Endothelial cell of umbilical vein (primary cell): ENCODE data around the gene MKLN1. TPM values are rescaled to one million over a fixed set of nuclear protein-coding genes. Genes with fewer than 3 reads are reported as not detected.

Experiments
- BruUV-seq: library from RNA; stranded (reverse); fragments of 400-500 nt; replicated peaks from 2 replicates; lab custom pipeline; 2021; lab: Mats Ljungman, UMichigan
- CTCF ChIA-PET: fragments of 300-600, 350-600 bp; sonication (Branson Sonifier 250); formaldehyde crosslinking; loops from one replicate; lab custom pipeline; 2021; ENCODE audit warnings: antibody characterized with exemption, inconsistent platforms; lab: Charles Lee
- POLR2A ChIA-PET: fragments of 300-600, 350-600 bp; sonication (Branson Sonifier 250); formaldehyde crosslinking; loops from one replicate; lab custom pipeline; 2021; ENCODE audit warnings: antibody characterized with exemption, inconsistent platforms; lab: Charles Lee
- DNase-seq: peaks from one replicate; pipeline ENCODE4 v3.0.0-alpha.2; 2011; ENCODE audit warnings: low read depth, low spot score
- FAIRE-seq: peaks from 2 replicates; lab custom pipeline; 2011; peaks lifted over from hg19 to GRCh38; lab: Jason Lieb, UNC
- H2AFZ ChIP-seq: 2 replicates; pipeline ENCODE4 v1.6.0; 2012; ENCODE audit warnings: low read depth, low read length, control low read depth, inconsistent platforms
- H3K27ac ChIP-seq: 2 replicates; pipeline ENCODE4 v1.5.1; 2011; ENCODE audit warnings: low read depth, mild to moderate bottlenecking, control low read depth, low read length, moderate library complexity; ENCODE audit not compliant: insufficient read depth
- H3K27me3 ChIP-seq, 2 experiments: 2 replicates each; pipeline versions ENCODE4 v1.6.0 to v1.6.1; 2011; ENCODE audit warnings: low read length in 2 of 2, mixed read lengths in 1 of 2; ENCODE audit not compliant: control insufficient read depth in 2 of 2, insufficient read depth in 2 of 2
- H3K36me3 ChIP-seq, 2 experiments: 2 replicates in 1 of 2; 3 replicates in 1 of 2; pipeline ENCODE4 v1.5.1; 2011; ENCODE audit warnings: low read length in 2 of 2, mild to moderate bottlenecking in 1 of 2, moderate library complexity in 1 of 2; ENCODE audit not compliant: control insufficient read depth in 2 of 2, insufficient read depth in 2 of 2; ENCODE audit errors: extremely low read depth in 1 of 2
- H3K4me1 ChIP-seq: 3 replicates; pipeline ENCODE4 v1.5.1; 2011; ENCODE audit warnings: mild to moderate bottlenecking, low read length; ENCODE audit not compliant: control insufficient read depth, insufficient read depth; ENCODE audit errors: extremely low read depth
- H3K4me2 ChIP-seq: 2 replicates; pipeline ENCODE4 v1.6.1; 2011; ENCODE audit warnings: low read length, control low read depth, mixed read lengths; ENCODE audit not compliant: insufficient read depth
- H3K4me3 ChIP-seq, 3 experiments: fragments of 200-600 bp in 1 of 3; sonication (generic), shearing (Covaris generic) in 1 of 3; replicated peaks in 1 of 3; 2 replicates each; pipeline ENCODE4 v1.5.1; 2011 to 2016; ENCODE audit warnings: control low read depth in 3 of 3, low read length in 3 of 3, mild to moderate bottlenecking in 2 of 3, inconsistent platforms in 1 of 3, low read depth in 1 of 3, moderate library complexity in 1 of 3; ENCODE audit not compliant: insufficient read depth in 1 of 3
- H3K79me2 ChIP-seq: 2 replicates; pipeline ENCODE4 v1.6.0; 2012; ENCODE audit warnings: low read length, inconsistent platforms; ENCODE audit not compliant: control insufficient read depth, insufficient read depth
- H3K9ac ChIP-seq: replicated peaks from 2 replicates; pipeline ENCODE3; 2011; ENCODE audit warnings: low read length, control low read depth; ENCODE audit not compliant: insufficient read depth; ENCODE audit errors: extremely low read depth
- H3K9me1 ChIP-seq: replicated peaks from 3 replicates; pipeline ENCODE4 v1.6.0; 2011; ENCODE audit warnings: mild to moderate bottlenecking, low read length; ENCODE audit not compliant: control insufficient read depth, insufficient read depth; ENCODE audit errors: extremely low read depth
- H3K9me3 ChIP-seq: replicated peaks from 2 replicates; pipeline ENCODE4 v1.5.1; 2012; ENCODE audit warnings: low read length, inconsistent platforms; ENCODE audit not compliant: control insufficient read depth, insufficient read depth
- H4K20me1 ChIP-seq: replicated peaks from 2 replicates; pipeline ENCODE3; 2011; ENCODE audit warnings: mild to moderate bottlenecking, low read length; ENCODE audit not compliant: control insufficient read depth, insufficient read depth; ENCODE audit errors: extremely low read depth
- CTCF ChIP-seq, 2 donors: IDR thresholded peaks; 1 replicate in 1 of 2; 2 replicates in 1 of 2; pipeline ENCODE4 v1.5.1; 2011; ENCODE audit warnings: low read length in 2 of 2, mild to moderate bottlenecking in 2 of 2, moderate library complexity in 2 of 2, control low read depth in 1 of 2, inconsistent platforms in 1 of 2, low read depth in 1 of 2; ENCODE audit not compliant: insufficient read depth in 1 of 2; ENCODE audit errors: extremely low read depth in 1 of 2
- EZH2 ChIP-seq: IDR thresholded peaks from 2 replicates; pipeline ENCODE4 v1.6.1; 2012; ENCODE audit warnings: borderline replicate concordance, low read depth, mild to moderate bottlenecking, moderate library complexity, low read length, inconsistent platforms; ENCODE audit not compliant: severe bottlenecking
- FOS ChIP-seq: IDR thresholded peaks from 2 replicates; pipeline ENCODE4 v1.6.1; 2011; ENCODE audit warnings: mild to moderate bottlenecking, low read length, moderate library complexity, borderline replicate concordance; ENCODE audit not compliant: insufficient read depth
- GATA2 ChIP-seq: IDR thresholded peaks from 2 replicates; pipeline ENCODE4 v1.7.0; 2011; ENCODE audit warnings: low read depth, mild to moderate bottlenecking, moderate library complexity, mixed read lengths, low read length; ENCODE audit not compliant: insufficient read length, insufficient read depth
- MYC ChIP-seq: IDR thresholded peaks from one replicate; pipeline ENCODE4 v1.6.1; 2011; ENCODE audit warnings: mild to moderate bottlenecking, low read depth, low read length
- POLR2AphosphoS5 ChIP-seq: IDR thresholded peaks from 2 replicates; pipeline ENCODE4 v1.6.1; 2012; ENCODE audit warnings: low read depth, mild to moderate bottlenecking, control low read depth, low read length, moderate library complexity; ENCODE audit not compliant: insufficient read depth
- dilution Hi-C: fragments of 300-500 bp; cut with MboI; formaldehyde crosslinking; loops from one replicate; pipeline ENCODE4 v1.15.0; 2019; ENCODE audit warnings: low sequenced_read_pairs; ENCODE audit not compliant: extremely low pct_ligation_motif_present
- intact Hi-C: fragments of 100-400 bp; cut with micrococcal nuclease; formaldehyde crosslinking; loops from one replicate; pipeline ENCODE4 v1.10.0; 2022
- polyA plus RNA-seq, 4 experiments: library from polyadenylated mRNA; depleted of rRNA in 3 of 4; stranded (reverse) in 3 of 4; unstranded in 1 of 4; fragments of >200 nt; gene quantifications; 2 replicates each; pipeline versions ENCODE4 v1.2.1 to v1.2.3, GENCODE V29; 2011 to 2012; ENCODE audit warnings: missing spikeins in 1 of 4
- total RNA-seq: library from RNA; stranded (reverse); gene quantifications from 2 replicates; pipeline ENCODE4 v1.2.3, GENCODE V29; 2021

The MKLN1 gene
- total and polyA plus RNA-seq, 2 donors (not counting 3 experiments of a cell fraction or from before 2014, with no cell fraction given), result 12.2 to 32.1 TPM

- Histone ChIP-seq H3K4me2 (no peak overlapping the region), H3K9me3 (no peaks in the 10 kb centered on the region), H3K9ac (no peak overlapping the region), H3K9me1 (no peaks in the 10 kb centered on the region), H3K4me3 (no peak overlapping the region), H3K27ac (no peak overlapping the region), H3K27me3 (no peaks in the 10 kb centered on the region), H3K36me3 (no peaks in the 10 kb centered on the region), H3K79me2 (peaks cover 70% of the 10 kb centered on the region), H4K20me1 (peaks cover 5% of the 10 kb centered on the region), H3K4me1 (no peaks in the 10 kb centered on the region), H2AFZ (no peak overlapping the region)
- intact Hi-C loops, result loop anchor here (2.0 kb wide), 1 partner anchor 14 kb away; no protein-coding TSS in a partner anchor
- TF ChIP-seq MYC (no peak), EZH2 (no peak), CTCF (IDR thresholded peaks at IDR 0.05; ENCODE audit: extremely low read depth in 1 of 2, insufficient read depth in 1 of 2, low read depth in 1 of 2, low read length in 2 of 2) (no peak), POLR2AphosphoS5 (no peak), GATA2 (no peak), FOS (no peak)
- no peak for FAIRE-seq
- ChIA-PET POLR2A (no interaction called here), CTCF (interaction anchor here (1.3 kb wide), 1 partner anchor 126 kb away, joined by 3 read pairs; no protein-coding TSS in a partner anchor)
- dilution Hi-C loops, result no loop called here
- BruUV-seq, result no TSS peak
- DNase-seq, result no peak
Measured at GRCh38 chr7:131342864-131343442, 15.3 kb downstream of the MKLN1 start.
